Neural cell (in vitro differentiated cells): Measurements from ENCODE around the gene TTN. TPM values are rescaled to one million over a fixed set of nuclear protein-coding genes. Genes with fewer than 3 reads are reported as not detected.

Source experiments
- H2AFZ ChIP-seq: fragments of 200-600, 300-800 bp; sonication (generic), shearing (Covaris generic); 2 replicates; pipeline ENCODE4 v1.6.0; 2014; ENCODE audit warnings: low read depth, mild to moderate bottlenecking, antibody characterized with exemption, low read length, moderate library complexity
- H3F3A ChIP-seq: fragments of 200-600 bp; shearing (Covaris generic); 2 replicates; pipeline ENCODE4 v1.6.1; 2016; ENCODE audit warnings: mild to moderate bottlenecking, moderate library complexity, mixed read lengths, antibody characterized with exemption, low read length; ENCODE audit not compliant: insufficient read depth, poor library complexity, severe bottlenecking
- H3K27ac ChIP-seq: fragments of 200-600, 300-800 bp; sonication (generic), shearing (Covaris generic); 2 replicates; pipeline ENCODE4 v1.5.1; 2014; ENCODE audit warnings: mild to moderate bottlenecking, low read length, moderate library complexity
- H3K27me3 ChIP-seq: fragments of 300-800, 200-600 bp; sonication (generic), shearing (Covaris generic); 2 replicates; pipeline ENCODE4 v1.6.0; 2014; ENCODE audit warnings: mild to moderate bottlenecking, low read depth, low read length, moderate library complexity; ENCODE audit not compliant: insufficient read depth
- H3K36me3 ChIP-seq: fragments of 300-800, 200-600 bp; sonication (generic), shearing (Covaris generic); 2 replicates; pipeline ENCODE4 v1.5.1; 2014; ENCODE audit warnings: mild to moderate bottlenecking, antibody characterized with exemption, low read length, moderate library complexity; ENCODE audit not compliant: insufficient read depth
- H3K4me2 ChIP-seq: fragments of 300-800, 200-600 bp; sonication (generic), shearing (Covaris generic); 2 replicates; pipeline ENCODE4 v1.6.0; 2014; ENCODE audit warnings: mild to moderate bottlenecking, low read length
- H3K4me3 ChIP-seq: fragments of 300-800, 200-600 bp; sonication (generic), shearing (Covaris generic); 2 replicates; pipeline ENCODE4 v1.5.1; 2014; ENCODE audit warnings: mild to moderate bottlenecking, low read length, moderate library complexity
- H3K79me2 ChIP-seq: fragments of 200-600 bp; shearing (Covaris generic); replicated peaks from 2 replicates; pipeline ENCODE4 v1.6.0; 2014; ENCODE audit warnings: mild to moderate bottlenecking, low read length, moderate library complexity; ENCODE audit not compliant: insufficient read depth
- H3K9ac ChIP-seq: fragments of 300-800, 200-600 bp; sonication (generic), shearing (Covaris generic); 2 replicates; pipeline ENCODE4 v1.6.1; 2016; ENCODE audit warnings: mild to moderate bottlenecking, low read length, mixed read lengths
- H3K9me2 ChIP-seq: fragments of 200-600 bp; shearing (Covaris generic); 2 replicates; pipeline ENCODE4 v1.6.1; 2016; ENCODE audit warnings: mild to moderate bottlenecking, low read length, mixed read lengths; ENCODE audit not compliant: insufficient read depth
- H3K9me3 ChIP-seq: fragments of 200-600, 300-800 bp; sonication (generic), shearing (Covaris generic); 2 replicates; pipeline ENCODE4 v1.6.1; 2016; ENCODE audit warnings: mild to moderate bottlenecking, mixed run types, low read length, moderate library complexity, mixed read lengths
- H4K20me1 ChIP-seq: fragments of 200-600 bp; shearing (Covaris generic); 2 replicates; pipeline ENCODE4 v1.6.1; 2016; ENCODE audit warnings: mild to moderate bottlenecking, mixed run types; ENCODE audit not compliant: insufficient read depth
- EP300 ChIP-seq: fragments of 450-650 bp; conservative IDR thresholded peaks from 2 replicates; pipeline ENCODE4 v1.6.1; 2014; ENCODE audit warnings: antibody characterized with exemption, mild to moderate bottlenecking, moderate library complexity; ENCODE audit not compliant: poor library complexity, severe bottlenecking
- EZH2 ChIP-seq: fragments of 200-600, 300-800 bp; shearing (Covaris generic), sonication (generic); IDR thresholded peaks from 2 replicates; pipeline ENCODE4 v1.6.1; 2014; ENCODE audit warnings: antibody characterized with exemption, low read length, borderline replicate concordance, mild to moderate bottlenecking; ENCODE audit not compliant: insufficient read depth, poor library complexity, severe bottlenecking
- MXI1 ChIP-seq: fragments of 450-650 bp; conservative IDR thresholded peaks from 2 replicates; pipeline ENCODE4 v1.6.1; 2014; ENCODE audit warnings: antibody characterized with exemption, mild to moderate bottlenecking; ENCODE audit not compliant: poor library complexity, severe bottlenecking
- POLR2AphosphoS5 ChIP-seq: IDR thresholded peaks from 2 replicates; pipeline ENCODE4 v1.6.1; 2012
- RAD21 ChIP-seq: fragments of 450-650 bp; conservative IDR thresholded peaks from 2 replicates; pipeline ENCODE4 v1.6.1; 2014; ENCODE audit warnings: antibody characterized with exemption, mild to moderate bottlenecking, moderate library complexity
- SMC3 ChIP-seq: fragments of 450-650 bp; conservative IDR thresholded peaks from 2 replicates; pipeline ENCODE4 v1.6.1; 2014; ENCODE audit warnings: antibody characterized with exemption, mild to moderate bottlenecking, moderate library complexity; ENCODE audit not compliant: poor library complexity
- TAF1 ChIP-seq: IDR thresholded peaks from 2 replicates; pipeline ENCODE4 v1.6.1; 2012; ENCODE audit warnings: low read depth
- polyA plus RNA-seq: library from polyadenylated mRNA; depleted of rRNA; stranded (reverse); fragments of >200 nt; gene quantifications from 2 replicates; pipeline ENCODE4 v1.2.3, GENCODE V29; 2014
- TF ChIP-seq, protein P1 (sequence below): IDR thresholded peaks from 2 replicates; pipeline ENCODE4 v1.6.1; 2012; ENCODE audit warnings: borderline replicate concordance
- TF ChIP-seq, protein P2 (sequence below): fragments of 450-650 bp; IDR thresholded peaks from 2 replicates; pipeline ENCODE4 v1.5.1; 2014; ENCODE audit warnings: antibody characterized with exemption, mild to moderate bottlenecking, moderate library complexity; ENCODE audit not compliant: poor library complexity, severe bottlenecking

TTN gene
- polyA plus RNA-seq, 1 donor from 2014 or later, result 0.10 TPM

DNA sequence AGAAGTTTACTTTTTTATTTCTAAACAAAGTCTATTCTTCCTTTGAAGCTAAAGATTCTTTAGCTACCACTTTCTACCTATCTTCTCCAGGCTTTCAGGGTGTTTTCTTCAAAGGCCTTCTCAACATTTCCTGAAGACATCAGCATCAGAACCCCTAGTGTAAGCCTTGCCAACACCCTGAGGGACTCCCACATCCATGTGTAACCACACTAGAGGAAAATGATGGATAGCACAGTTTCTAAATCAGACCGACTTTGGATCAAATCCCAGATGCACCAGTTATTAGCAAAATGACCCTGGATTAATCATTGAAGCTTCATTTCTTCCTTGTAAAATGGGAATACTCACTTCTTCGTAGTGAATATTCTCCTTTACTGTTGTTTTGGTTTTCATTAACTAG, 4.7 kb upstream of the TTN start:
- Histone ChIP-seq H3F3A (no peaks in the 10 kb centered on the region), H3K4me3 (no peak overlapping the region), H3K9ac (no peak overlapping the region), H3K9me2 (no peaks in the 10 kb centered on the region), H3K4me2 (no peak overlapping the region), H4K20me1 (no peaks in the 10 kb centered on the region), H3K27me3 (no peaks in the 10 kb centered on the region), H3K36me3 (no peaks in the 10 kb centered on the region), H2AFZ (no peak overlapping the region), H3K27ac (no peak overlapping the region), H3K9me3 (no peaks in the 10 kb centered on the region), H3K79me2 (no peaks in the 10 kb centered on the region)
- no peak for TF ChIP-seq RAD21
- TF ChIP-seq SMC3, result no peak
- no peak for TF ChIP-seq EZH2
- no peak for TF ChIP-seq EP300
- TF ChIP-seq POLR2AphosphoS5, result no peak
- TF ChIP-seq, protein P1, sequence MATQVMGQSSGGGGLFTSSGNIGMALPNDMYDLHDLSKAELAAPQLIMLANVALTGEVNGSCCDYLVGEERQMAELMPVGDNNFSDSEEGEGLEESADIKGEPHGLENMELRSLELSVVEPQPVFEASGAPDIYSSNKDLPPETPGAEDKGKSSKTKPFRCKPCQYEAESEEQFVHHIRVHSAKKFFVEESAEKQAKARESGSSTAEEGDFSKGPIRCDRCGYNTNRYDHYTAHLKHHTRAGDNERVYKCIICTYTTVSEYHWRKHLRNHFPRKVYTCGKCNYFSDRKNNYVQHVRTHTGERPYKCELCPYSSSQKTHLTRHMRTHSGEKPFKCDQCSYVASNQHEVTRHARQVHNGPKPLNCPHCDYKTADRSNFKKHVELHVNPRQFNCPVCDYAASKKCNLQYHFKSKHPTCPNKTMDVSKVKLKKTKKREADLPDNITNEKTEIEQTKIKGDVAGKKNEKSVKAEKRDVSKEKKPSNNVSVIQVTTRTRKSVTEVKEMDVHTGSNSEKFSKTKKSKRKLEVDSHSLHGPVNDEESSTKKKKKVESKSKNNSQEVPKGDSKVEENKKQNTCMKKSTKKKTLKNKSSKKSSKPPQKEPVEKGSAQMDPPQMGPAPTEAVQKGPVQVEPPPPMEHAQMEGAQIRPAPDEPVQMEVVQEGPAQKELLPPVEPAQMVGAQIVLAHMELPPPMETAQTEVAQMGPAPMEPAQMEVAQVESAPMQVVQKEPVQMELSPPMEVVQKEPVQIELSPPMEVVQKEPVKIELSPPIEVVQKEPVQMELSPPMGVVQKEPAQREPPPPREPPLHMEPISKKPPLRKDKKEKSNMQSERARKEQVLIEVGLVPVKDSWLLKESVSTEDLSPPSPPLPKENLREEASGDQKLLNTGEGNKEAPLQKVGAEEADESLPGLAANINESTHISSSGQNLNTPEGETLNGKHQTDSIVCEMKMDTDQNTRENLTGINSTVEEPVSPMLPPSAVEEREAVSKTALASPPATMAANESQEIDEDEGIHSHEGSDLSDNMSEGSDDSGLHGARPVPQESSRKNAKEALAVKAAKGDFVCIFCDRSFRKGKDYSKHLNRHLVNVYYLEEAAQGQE, result no peak
- TF ChIP-seq TAF1, result no peak
- TF ChIP-seq, protein P2, sequence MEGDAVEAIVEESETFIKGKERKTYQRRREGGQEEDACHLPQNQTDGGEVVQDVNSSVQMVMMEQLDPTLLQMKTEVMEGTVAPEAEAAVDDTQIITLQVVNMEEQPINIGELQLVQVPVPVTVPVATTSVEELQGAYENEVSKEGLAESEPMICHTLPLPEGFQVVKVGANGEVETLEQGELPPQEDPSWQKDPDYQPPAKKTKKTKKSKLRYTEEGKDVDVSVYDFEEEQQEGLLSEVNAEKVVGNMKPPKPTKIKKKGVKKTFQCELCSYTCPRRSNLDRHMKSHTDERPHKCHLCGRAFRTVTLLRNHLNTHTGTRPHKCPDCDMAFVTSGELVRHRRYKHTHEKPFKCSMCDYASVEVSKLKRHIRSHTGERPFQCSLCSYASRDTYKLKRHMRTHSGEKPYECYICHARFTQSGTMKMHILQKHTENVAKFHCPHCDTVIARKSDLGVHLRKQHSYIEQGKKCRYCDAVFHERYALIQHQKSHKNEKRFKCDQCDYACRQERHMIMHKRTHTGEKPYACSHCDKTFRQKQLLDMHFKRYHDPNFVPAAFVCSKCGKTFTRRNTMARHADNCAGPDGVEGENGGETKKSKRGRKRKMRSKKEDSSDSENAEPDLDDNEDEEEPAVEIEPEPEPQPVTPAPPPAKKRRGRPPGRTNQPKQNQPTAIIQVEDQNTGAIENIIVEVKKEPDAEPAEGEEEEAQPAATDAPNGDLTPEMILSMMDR, result no peak
- TF ChIP-seq MXI1, result no peak

DNA sequence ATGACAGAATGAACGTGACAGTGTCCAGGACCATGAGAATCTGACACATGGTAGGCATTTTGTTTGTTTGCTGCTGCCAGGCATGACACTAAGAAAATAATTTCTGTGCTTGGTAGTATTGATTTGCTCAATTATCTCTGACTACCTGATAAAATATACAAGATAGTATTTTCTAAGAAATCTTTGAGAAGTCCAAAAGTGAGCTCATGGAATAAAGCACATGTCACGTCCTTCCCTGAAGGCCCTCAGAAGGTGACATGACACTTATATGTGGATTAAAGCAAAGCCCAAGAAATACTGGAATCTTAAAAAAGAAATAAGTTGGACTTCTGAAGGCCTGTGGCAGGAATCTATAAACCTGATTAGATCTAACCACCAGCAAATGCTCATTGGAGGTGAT, 3.8 kb upstream of the TTN start:
- Histone ChIP-seq H3K9me2 (no peaks in the 10 kb centered on the region), H3K27ac (no peak overlapping the region), H3K4me2 (no peak overlapping the region), H2AFZ (no peak overlapping the region), H3K36me3 (no peaks in the 10 kb centered on the region), H3K9me3 (no peaks in the 10 kb centered on the region), H4K20me1 (no peaks in the 10 kb centered on the region), H3K4me3 (no peak overlapping the region), H3K27me3 (no peaks in the 10 kb centered on the region), H3K9ac (no peak overlapping the region), H3F3A (no peaks in the 10 kb centered on the region), H3K79me2 (no peaks in the 10 kb centered on the region)
- TF ChIP-seq RAD21 (no peak), POLR2AphosphoS5 (no peak), EP300 (no peak), SMC3 (no peak), MXI1 (no peak), TAF1 (no peak), EZH2 (no peak)
- TF ChIP-seq, protein P2, result no peak
- TF ChIP-seq, protein P1, result no peak
